Retinal pigment epithelial cell (primary cell): ENCODE measurements around the gene SCYL1.
"Not testable (repeated sequence)": the region's sequence is repeated elsewhere in the genome, so short reads cannot be mapped to it uniquely, and the experiment has no call there.

Experiments
- DNase-seq: peaks from one replicate; pipeline ENCODE4 v3.0.0-alpha.2; 2010; ENCODE audit warnings: low read depth
- H3K4me3 ChIP-seq: 2 replicates; pipeline ENCODE4 v1.5.1; 2011; ENCODE audit warnings: mild to moderate bottlenecking, low read length, control low read depth, moderate library complexity
- CTCF ChIP-seq: conservative IDR thresholded peaks from 2 replicates; pipeline ENCODE4 v1.5.1; 2011; ENCODE audit warnings: low read depth, low read length, control low read depth, inconsistent platforms

SCYL1 gene

GRCh38 chr11:65562788-65563187, 37.9 kb downstream of the SCYL1 start:
- TF ChIP-seq CTCF: no peak
- no peak for DNase-seq
- no peak overlapping the region for H3K4me3 ChIP-seq

GRCh38 chr11:65563601-65564000, 38.7 kb downstream of the SCYL1 start:
- DNase-seq: no peak
- H3K4me3 ChIP-seq: no peak overlapping the region
- no peak for TF ChIP-seq CTCF

- not testable (repeated sequence) for DNase-seq, H3K4me3 ChIP-seq
Observed at GRCh38 chr11:65564879-65565559, 40.1 kb downstream of the SCYL1 start.

GRCh38 chr11:65565624-65566453, 41.0 kb downstream of the SCYL1 start:
- DNase-seq: no peak
- H3K4me3 ChIP-seq: no peak overlapping the region
- TF ChIP-seq CTCF: no peak

DNA sequence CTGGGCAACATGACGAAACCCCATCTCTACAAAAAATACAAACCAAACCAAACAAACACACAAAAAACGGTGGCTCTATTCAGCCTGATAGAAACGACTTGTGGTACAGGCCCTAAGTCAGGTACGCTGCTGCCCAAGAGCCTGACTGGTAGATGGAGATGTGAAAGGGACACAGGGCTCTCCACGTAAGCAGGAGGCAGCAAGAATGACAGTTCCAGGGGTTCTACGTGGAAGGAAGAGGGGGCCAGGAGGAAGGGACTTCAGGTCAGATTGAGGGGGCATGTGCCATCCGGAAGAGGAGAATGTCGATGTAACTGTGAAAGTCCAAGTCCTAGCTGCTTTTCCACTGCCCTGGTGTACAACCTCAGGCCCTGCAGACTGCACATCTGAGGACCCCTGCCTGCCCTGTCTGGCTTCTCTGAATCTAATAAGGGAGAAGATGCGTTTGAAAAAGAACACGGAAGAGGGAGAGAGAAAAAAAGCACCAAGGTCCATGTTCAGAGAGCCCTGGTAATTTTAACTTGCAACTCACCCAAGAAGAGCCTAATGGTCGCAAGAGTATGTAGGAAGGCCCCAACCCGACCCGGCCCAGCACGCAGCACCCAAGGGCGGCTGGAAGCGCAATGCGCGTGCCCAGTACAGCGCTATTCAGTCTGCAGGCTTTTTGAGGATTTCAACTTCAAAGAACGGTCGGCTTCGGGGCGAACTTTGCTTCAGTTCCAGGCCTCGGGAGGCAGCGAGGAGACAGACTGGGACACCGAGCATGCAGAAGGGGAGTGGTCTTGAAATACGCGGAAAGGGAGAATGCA, 44.5 kb downstream of the SCYL1 start:
- DNase-seq: no peak
- TF ChIP-seq CTCF: no peak
- peak overlapping the region; percentile 94 for H3K4me3 ChIP-seq

- peak; percentile 45 for TF ChIP-seq CTCF
- H3K4me3 ChIP-seq: peak within 1 kb of the TSS; percentile 94
- peak; percentile 93 for DNase-seq
Observed at GRCh38 chr11:65569973-65570918, 45.4 kb downstream of the SCYL1 start, which contains the start of gene ZNRD2. Gene ZNRD2 (plus strand): TSS chr11:65570477. CDS start chr11:65570492, 15 bp downstream.
